Retinal pigment epithelial cell (primary cell): ENCODE data around the gene ARAP2.

Source experiments
- DNase-seq: peaks from one replicate; pipeline ENCODE4 v3.0.0-alpha.2; 2010; ENCODE audit warnings: low read depth
- H3K4me3 ChIP-seq: 2 replicates; pipeline ENCODE4 v1.5.1; 2011; ENCODE audit warnings: mild to moderate bottlenecking, low read length, control low read depth, moderate library complexity
- TF ChIP-seq, protein P1 (sequence below): conservative IDR thresholded peaks from 2 replicates; pipeline ENCODE4 v1.5.1; 2011; ENCODE audit warnings: low read depth, low read length, control low read depth, inconsistent platforms

Gene ARAP2

DNA sequence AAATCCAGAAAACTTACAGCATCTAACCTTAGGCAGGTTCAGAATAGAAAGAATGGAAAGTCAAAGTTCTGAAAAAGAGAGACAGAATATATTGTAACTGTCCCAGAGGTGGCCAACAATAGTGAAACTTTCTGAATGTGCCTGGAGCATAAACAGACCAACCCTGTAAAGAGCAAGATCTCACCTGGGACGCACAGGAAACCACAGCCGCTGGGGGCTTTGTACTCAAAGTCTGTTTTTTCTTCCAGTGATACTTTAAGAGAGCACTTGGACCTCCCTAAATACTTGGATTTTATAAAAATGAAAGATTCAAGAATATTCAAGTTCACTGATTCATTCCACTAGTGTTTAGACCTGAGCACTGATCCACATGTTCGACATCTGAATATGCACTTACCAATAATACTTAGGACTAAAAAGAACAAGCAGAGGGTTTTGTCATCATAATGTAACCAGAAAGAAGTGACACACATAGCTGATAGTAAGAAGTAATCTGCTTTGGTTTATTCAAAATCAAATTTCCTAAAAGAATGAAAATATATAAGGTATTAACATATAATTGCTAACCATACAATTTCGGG is 35.3 kb downstream of the ARAP2 start:
- no peak overlapping the region for H3K4me3 ChIP-seq
- DNase-seq = no peak
- TF ChIP-seq, protein P1, sequence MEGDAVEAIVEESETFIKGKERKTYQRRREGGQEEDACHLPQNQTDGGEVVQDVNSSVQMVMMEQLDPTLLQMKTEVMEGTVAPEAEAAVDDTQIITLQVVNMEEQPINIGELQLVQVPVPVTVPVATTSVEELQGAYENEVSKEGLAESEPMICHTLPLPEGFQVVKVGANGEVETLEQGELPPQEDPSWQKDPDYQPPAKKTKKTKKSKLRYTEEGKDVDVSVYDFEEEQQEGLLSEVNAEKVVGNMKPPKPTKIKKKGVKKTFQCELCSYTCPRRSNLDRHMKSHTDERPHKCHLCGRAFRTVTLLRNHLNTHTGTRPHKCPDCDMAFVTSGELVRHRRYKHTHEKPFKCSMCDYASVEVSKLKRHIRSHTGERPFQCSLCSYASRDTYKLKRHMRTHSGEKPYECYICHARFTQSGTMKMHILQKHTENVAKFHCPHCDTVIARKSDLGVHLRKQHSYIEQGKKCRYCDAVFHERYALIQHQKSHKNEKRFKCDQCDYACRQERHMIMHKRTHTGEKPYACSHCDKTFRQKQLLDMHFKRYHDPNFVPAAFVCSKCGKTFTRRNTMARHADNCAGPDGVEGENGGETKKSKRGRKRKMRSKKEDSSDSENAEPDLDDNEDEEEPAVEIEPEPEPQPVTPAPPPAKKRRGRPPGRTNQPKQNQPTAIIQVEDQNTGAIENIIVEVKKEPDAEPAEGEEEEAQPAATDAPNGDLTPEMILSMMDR = no peak

DNA sequence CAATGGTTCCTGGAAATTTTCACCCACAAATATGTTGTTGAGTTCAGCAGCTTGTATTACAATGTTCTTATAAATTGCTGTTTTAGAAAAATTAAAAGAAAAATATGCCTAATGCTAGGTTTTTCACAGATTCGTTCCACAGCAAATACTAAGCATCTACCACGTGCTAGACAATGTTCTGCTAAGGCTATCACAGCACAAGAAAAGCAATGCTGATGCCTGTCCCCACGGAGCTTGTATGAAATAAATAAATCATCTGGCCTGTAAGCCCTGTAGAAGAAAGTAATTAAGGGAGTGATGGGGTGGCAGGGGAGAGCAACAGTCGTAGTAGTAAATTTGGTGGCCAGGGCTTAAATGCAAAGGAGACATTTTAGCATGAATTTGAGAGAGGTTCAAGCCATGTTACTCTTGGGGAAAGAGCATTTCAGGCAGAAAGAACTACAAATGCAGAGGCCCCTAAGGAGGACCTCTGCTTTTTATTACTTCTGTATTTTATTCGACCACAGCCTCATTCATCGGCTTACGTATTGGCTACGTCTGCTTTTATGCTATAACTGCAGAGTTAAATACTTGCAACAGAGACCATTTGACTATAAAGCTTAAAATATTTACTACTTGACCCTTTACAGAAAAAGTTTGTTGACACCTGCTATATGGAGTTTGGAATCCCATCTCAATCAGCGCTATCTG is 36.3 kb downstream of the ARAP2 start:
- no peak for DNase-seq
- TF ChIP-seq, protein P1 = no peak
- H3K4me3 ChIP-seq = no peak overlapping the region

DNA sequence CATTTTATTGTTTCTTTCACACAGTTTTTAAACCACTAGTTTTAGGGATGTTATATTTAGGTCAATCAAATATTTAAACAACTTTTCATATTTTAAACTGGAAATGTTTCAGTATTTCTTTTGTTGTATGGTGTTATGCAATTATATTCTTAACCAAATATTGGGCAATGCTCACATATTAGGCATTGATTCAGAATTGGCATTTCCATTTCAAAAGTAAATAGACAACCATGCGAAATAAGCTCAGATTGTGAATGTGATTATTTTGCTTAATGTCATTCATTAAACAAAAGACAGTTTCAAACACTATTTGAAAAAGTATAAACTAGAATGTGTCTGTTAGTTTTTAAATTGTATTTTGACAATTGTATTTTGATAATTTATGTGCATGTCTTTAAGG is 36.9 kb downstream of the ARAP2 start:
- TF ChIP-seq, protein P1 = no peak
- H3K4me3 ChIP-seq = no peak overlapping the region
- DNase-seq = no peak

DNA sequence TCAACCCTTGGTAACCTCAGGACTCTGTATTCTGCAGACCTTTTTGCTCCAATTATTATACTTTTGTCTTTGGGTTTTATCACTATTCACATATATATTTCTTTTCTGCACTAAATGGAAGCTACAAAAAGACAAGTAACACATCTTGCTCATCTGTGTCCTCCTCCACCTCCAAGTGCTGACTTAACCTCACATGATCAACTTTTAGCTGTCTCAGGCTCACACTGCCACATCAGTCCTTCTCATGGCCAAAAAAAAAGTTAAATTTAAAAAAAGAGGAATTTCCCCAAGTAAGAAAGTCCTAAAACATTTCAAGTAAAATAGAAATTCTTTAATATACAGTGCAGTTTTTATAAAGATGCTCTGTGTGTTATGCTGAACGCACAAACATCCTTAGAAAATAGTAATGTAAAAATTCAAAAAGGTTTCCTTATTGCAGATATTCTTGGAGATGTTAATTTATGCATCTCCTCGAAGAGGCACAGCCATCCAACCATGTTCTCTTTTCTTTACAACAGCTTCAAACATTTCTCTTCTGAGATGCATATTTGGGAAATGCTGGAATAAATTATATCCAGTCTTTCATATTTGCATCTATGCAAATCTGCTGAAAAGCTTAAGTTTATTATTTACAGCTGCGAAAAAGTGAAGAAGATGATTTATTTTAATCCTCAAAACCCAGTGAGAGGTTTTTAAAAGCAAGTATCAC is 37.6 kb downstream of the ARAP2 start:
- TF ChIP-seq, protein P1 = no peak
- no peak overlapping the region for H3K4me3 ChIP-seq
- DNase-seq = no peak

DNA sequence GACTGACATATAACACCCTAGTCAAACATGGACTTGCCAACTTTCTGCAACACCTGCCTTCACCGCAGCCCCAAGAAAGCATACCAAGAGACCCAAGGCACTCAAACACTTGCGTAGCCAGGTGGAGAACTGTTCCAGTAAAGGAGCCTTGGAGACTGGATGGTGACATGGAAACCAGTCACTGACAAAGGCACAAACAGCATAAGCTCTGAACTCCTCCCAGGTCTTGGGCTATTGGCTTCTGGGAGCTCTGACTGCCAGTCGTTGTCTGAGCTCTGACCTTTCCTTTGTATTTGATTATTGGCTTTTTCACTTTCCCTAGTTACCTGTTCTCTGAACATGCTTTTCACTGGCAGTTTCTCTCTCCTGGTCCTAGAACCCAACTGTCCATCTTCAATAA is 38.3 kb downstream of the ARAP2 start:
- TF ChIP-seq, protein P1 = no peak
- DNase-seq = no peak
- no peak overlapping the region for H3K4me3 ChIP-seq

DNA sequence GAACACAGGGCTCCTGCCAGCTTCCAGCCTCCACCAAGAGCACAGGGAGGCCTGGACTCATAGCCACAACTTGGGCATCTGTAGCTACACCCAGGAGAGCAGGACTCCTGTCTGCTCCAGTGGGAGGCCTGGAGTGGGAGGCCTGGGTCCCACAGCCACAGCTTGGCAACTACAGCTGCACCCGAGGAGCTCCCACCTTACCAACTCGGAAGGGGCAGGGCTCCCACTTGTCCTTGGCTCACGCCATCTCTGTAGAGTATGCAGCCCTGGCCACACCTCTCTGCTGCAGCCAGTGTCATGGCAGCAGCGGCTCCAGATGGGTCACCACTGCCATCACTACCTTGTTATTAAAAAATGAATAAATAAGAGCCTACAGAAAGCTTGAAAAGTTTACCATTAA is 45.5 kb downstream of the ARAP2 start:
- DNase-seq = no peak
- no peak overlapping the region for H3K4me3 ChIP-seq
- TF ChIP-seq, protein P1 = no peak
